ENCODE results near the gene PPP1R37.

DNA sequence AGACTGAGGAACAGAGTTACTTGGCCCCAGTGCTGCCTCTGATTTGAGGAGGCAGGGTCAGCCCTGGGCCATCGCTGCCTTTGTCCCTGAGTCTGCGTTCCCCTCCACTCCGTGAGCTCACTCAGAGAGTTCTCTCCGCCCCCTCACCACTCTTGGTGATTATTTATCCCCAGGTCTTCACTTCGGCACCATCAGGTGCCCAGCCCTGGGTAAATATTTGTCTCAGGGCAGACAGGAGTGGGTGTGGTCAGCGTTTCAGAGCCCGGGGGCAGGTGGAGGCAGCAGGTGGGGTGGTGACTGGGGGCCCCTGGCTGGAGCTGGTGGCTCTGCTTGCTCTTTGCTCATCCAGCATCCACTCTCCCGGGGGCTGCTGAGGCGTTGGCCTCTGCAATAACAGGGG is 20.6 kb downstream of the PPP1R37 start:
- TF ChIP-seq REST (IDR thresholded peaks at IDR 0.05; ENCODE audit: insufficient read depth in 1 of 2, low read depth in 2 of 2, low read length in 2 of 2) = no peak
- no peak for TF ChIP-seq POLR2AphosphoS5 (IDR thresholded peaks at IDR 0.05; ENCODE audit: low read depth, low read length)
- no peak for TF ChIP-seq TAF1 (IDR thresholded peaks at IDR 0.05; ENCODE audit: borderline replicate concordance, insufficient read depth, low read length)
- no peak for TF ChIP-seq SIN3A (IDR thresholded peaks at IDR 0.05; ENCODE audit: borderline replicate concordance, insufficient read depth, low read length)
